HUES64 (cell line): ENCODE data around the gene JOSD2.

Experiments
- H3K27ac ChIP-seq: 2 replicates; pipeline ENCODE4 v1.7.0; 2013; ENCODE audit warnings: low read depth, low read length, inconsistent platforms
- H3K27me3 ChIP-seq: 2 replicates; pipeline ENCODE4 v1.6.1; 2013; ENCODE audit warnings: mild to moderate bottlenecking, low read length; ENCODE audit not compliant: insufficient read depth
- H3K36me3 ChIP-seq: 2 replicates; pipeline ENCODE4 v1.6.1; 2013; ENCODE audit warnings: mild to moderate bottlenecking, low read length; ENCODE audit not compliant: insufficient read depth
- H3K4me1 ChIP-seq: 2 replicates; pipeline ENCODE4 v1.6.1; 2013; ENCODE audit warnings: mild to moderate bottlenecking, low read length, moderate library complexity; ENCODE audit not compliant: insufficient read depth
- H3K4me3 ChIP-seq: 2 replicates; pipeline ENCODE4 v1.5.1; 2013; ENCODE audit warnings: mild to moderate bottlenecking, low read length, moderate library complexity
- H3K9ac ChIP-seq: 2 replicates; pipeline ENCODE4 v1.6.1; 2013; ENCODE audit warnings: mild to moderate bottlenecking, low read depth, low read length
- H3K9me3 ChIP-seq: 2 replicates; pipeline ENCODE4 v1.6.1; 2013; ENCODE audit warnings: low read depth, low read length; ENCODE audit not compliant: insufficient read depth
- WGBS: fragments of 150-250, 120-280 bp; methylation state at CpG from one replicate; pipeline ENCODE4 v1.1.7; 2013; ENCODE audit warnings: missing lambda C conversion rate; 5-methylcytosine and 5-hydroxymethylcytosine counted together

JOSD2 gene

DNA sequence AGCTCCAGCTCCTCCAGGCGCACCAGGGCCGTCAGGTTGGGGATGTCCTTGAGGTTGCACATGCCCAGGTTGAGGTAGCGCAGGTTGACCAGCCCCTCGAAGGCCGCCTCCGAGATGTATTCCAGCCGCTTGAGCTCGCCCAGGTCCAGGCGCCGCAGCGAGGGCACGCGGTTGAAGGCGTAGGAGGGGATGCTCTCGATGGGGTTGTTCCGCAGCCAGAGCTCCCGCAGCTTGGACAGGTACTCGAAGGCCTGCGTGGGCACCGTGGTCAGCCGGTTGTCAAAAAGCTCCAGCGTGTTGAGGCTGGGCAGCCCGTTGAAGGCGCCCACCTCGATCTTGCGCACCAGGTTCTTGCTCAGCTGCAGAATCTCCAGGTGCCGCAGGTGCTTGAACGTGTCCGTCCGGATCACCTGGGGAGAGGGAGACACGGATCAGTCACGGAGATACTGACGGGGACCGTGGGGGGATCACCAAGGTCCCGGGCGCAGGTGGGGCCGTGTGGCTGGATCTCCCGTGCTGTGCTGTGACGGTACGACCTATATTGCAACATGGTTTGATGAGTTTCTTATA is 8.1 kb upstream of the JOSD2 start:
- Histone ChIP-seq H3K4me1 (no peaks in the 10 kb centered on the region), H3K36me3 (no peaks in the 10 kb centered on the region), H3K27ac (no peak overlapping the region), H3K27me3 (no peaks in the 10 kb centered on the region), H3K9ac (no peak overlapping the region), H3K4me3 (no peak overlapping the region), H3K9me3 (0 out of 2 replicates have a peak, but pooled peaks cover 6% of the 10 kb centered on the region)
- WGBS = 95% methylated on average over 40 of the region's 40 CpGs

- no peaks in the 10 kb centered on the region; the same call in 1 of the 2 replicates for H3K27me3 ChIP-seq
- H3K27ac ChIP-seq = no peak overlapping the region
- H3K9ac ChIP-seq = no peak overlapping the region
- H3K36me3 ChIP-seq = no peaks in the 10 kb centered on the region
- WGBS = 93% methylated on average over 87 of the region's 87 CpGs
- no peak overlapping the region for H3K4me3 ChIP-seq
- H3K9me3 ChIP-seq = 0 out of 2 replicates have a peak, but pooled peaks cover 6% of the 10 kb centered on the region
- no peaks in the 10 kb centered on the region for H3K4me1 ChIP-seq
These were observed 7.4 kb upstream of the JOSD2 start for GRCh38 chr19:50518091-50519005.

- H3K4me1 ChIP-seq = no peaks in the 10 kb centered on the region
- no peak overlapping the region for H3K4me3 ChIP-seq
- WGBS = 95% methylated on average over 37 of the region's 37 CpGs
- no peaks in the 10 kb centered on the region for H3K36me3 ChIP-seq
- H3K27ac ChIP-seq = no peak overlapping the region
- H3K9ac ChIP-seq = no peak overlapping the region
- no peaks in the 10 kb centered on the region; the same call in 1 of the 2 replicates for H3K27me3 ChIP-seq
- 0 out of 2 replicates have a peak, but pooled peaks cover 6% of the 10 kb centered on the region for H3K9me3 ChIP-seq
These were observed 6.7 kb upstream of the JOSD2 start for GRCh38 chr19:50517704-50518075.

DNA sequence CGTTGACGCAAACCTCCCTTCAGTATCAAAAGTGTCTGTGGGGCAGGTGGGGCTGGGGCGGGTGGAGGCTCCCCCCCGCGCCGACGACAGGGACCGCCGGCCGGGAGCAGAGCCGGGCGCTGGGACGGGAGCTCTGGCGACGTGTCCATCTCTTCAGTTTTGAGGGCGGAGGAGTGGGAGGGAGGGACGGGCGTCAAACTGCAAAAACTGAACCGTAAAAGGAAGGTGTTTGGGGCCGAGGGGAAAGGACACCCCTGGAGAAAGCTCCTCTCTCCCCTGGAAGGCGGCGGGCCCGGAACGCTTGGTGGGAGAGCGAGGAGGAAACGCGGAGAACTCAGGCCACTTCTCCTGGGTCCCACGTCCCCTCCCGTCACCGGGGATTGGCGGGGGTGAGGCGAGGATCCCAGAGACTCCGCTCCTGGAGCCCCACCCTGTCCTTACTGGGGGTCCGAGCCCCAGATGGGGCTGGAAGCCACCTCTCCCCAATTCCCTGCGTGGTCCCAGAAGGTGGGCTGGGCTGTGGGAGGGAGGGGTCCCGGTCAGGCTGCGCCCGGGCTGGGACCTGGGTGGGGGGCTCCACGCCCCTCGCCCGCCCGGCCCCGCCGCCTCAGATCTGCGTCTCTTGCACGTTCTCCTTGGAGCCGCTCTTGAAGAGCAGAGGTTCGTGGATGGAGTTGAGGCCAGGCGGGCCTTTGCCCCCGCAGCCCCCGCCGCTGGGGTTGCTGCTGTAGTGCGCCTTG is 6.1 kb upstream of the JOSD2 start:
- no peaks in the 10 kb centered on the region; the same call in 1 of the 2 replicates for H3K27me3 ChIP-seq
- H3K4me1 ChIP-seq = no peaks in the 10 kb centered on the region
- H3K36me3 ChIP-seq = no peaks in the 10 kb centered on the region
- H3K9me3 ChIP-seq = 0 out of 2 replicates have a peak, but pooled peaks cover 6% of the 10 kb centered on the region
- no peak overlapping the region for H3K27ac ChIP-seq
- WGBS = 93% methylated on average over 53 of the region's 53 CpGs
- H3K9ac ChIP-seq = no peak overlapping the region
- H3K4me3 ChIP-seq = no peak overlapping the region

DNA sequence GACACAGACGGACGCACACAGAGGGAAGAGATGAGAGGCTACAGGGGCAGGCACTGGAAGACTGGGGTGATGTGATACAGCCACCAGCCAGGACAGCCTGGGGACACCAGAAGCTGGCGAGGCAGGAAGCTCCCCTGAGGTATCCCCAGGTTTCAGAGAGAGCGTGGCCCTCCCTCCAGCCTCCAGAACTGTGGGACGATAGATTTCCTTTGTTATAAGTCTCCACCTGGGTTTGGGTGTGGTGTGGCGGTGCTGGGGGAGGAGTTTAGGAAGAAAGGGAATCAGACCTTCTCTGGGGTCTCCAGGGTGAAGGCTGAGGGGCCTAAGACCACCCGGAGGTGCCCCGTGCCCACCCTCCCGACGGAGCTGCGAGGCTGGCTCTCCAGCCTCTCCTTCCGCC is 5.5 kb upstream of the JOSD2 start:
- Histone ChIP-seq H3K9me3 (0 out of 2 replicates have a peak, but pooled peaks cover 6% of the 10 kb centered on the region), H3K27me3 (no peaks in the 10 kb centered on the region; the same call in 1 of the 2 replicates), H3K4me3 (no peak overlapping the region), H3K4me1 (no peaks in the 10 kb centered on the region), H3K36me3 (no peaks in the 10 kb centered on the region), H3K9ac (no peak overlapping the region), H3K27ac (no peak overlapping the region)
- 85% methylated on average over 12 of the region's 12 CpGs for WGBS

- H3K36me3 ChIP-seq = no peaks in the 10 kb centered on the region
- H3K9ac ChIP-seq = no peak overlapping the region
- H3K27ac ChIP-seq = no peak overlapping the region
- H3K4me3 ChIP-seq = no peak overlapping the region
- 74% methylated on average over 11 of the region's 11 CpGs for WGBS
- H3K9me3 ChIP-seq = 0 out of 2 replicates have a peak, but pooled peaks cover 6% of the 10 kb centered on the region
- no peaks in the 10 kb centered on the region for H3K4me1 ChIP-seq
- H3K27me3 ChIP-seq = no peaks in the 10 kb centered on the region; the same call in 1 of the 2 replicates
These were observed 4.2 kb upstream of the JOSD2 start for GRCh38 chr19:50515168-50515561.

GRCh38 chr19:50514346-50515167 is 3.6 kb upstream of the JOSD2 start:
- Histone ChIP-seq H3K4me1 (no peaks in the 10 kb centered on the region), H3K4me3 (no peak overlapping the region), H3K27ac (no peak overlapping the region), H3K9me3 (0 out of 2 replicates have a peak, but pooled peaks cover 6% of the 10 kb centered on the region), H3K36me3 (no peaks in the 10 kb centered on the region), H3K27me3 (no peaks in the 10 kb centered on the region; the same call in 1 of the 2 replicates), H3K9ac (no peak overlapping the region)
- 87% methylated on average over 38 of the region's 38 CpGs for WGBS

GRCh38 chr19:50513746-50514345 is 2.9 kb upstream of the JOSD2 start, which contains the start of gene ASPDH:
Gene ASPDH, minus strand, starts transcription at chr19:50513913. Its CDS starts 90 bp downstream, at chr19:50513823.
- Histone ChIP-seq H3K4me3 (no peak within 1 kb of the TSS), H3K9me3 (0 out of 2 replicates have a peak, but pooled peaks cover 3% of the 10 kb centered on the region), H3K4me1 (no peaks in the 10 kb centered on the region), H3K36me3 (no peaks in the 10 kb centered on the region), H3K9ac (no peak within 1 kb of the TSS), H3K27ac (no peak within 1 kb of the TSS), H3K27me3 (peaks cover under 1% of the 10 kb centered on the region; the same call in 1 of the 2 replicates)
- 83% methylated on average over 22 of the region's 22 CpGs for WGBS

- 75% methylated on average over 12 of the region's 12 CpGs for WGBS
- H3K27ac ChIP-seq = no peak overlapping the region
These were observed 2.2 kb upstream of the JOSD2 start for GRCh38 chr19:50512999-50513745.

More at GRCh38 chr19:50512999-50513745, 2.2 kb upstream of the JOSD2 start:
- peaks cover 3% of the 10 kb centered on the region; the same call in 1 of the 2 replicates for H3K27me3 ChIP-seq
- no peaks in the 10 kb centered on the region for H3K36me3 ChIP-seq
- H3K9ac ChIP-seq = no peak overlapping the region
- 0 out of 2 replicates have a peak, but pooled peaks cover 3% of the 10 kb centered on the region for H3K9me3 ChIP-seq
- no peak overlapping the region for H3K4me3 ChIP-seq
- H3K4me1 ChIP-seq = no peaks in the 10 kb centered on the region
